Activated CD8-positive, alpha-beta T cell treated with anti-CD3 and anti-CD28 coated beads for 36 hours (primary cell): ENCODE measurements around the gene PROK2. TPM values are rescaled to one million over a fixed set of nuclear protein-coding genes. Genes with fewer than 3 reads are reported as not detected.

Experiments used
- ATAC-seq: fragments of 200-7000 bp; cut with Tn5 transposase; one replicate; pipeline ENCODE4 v1.10.0; 2021; ENCODE audit warnings: mild to moderate bottlenecking, moderate library complexity
- CTCF ChIA-PET: fragments of 350-600 bp; sonication (Branson Sonifier 250); formaldehyde crosslinking; loops from one replicate; lab custom pipeline; 2021; ENCODE audit warnings: antibody characterized with exemption; lab: Charles Lee
- POLR2A ChIA-PET: fragments of 350-600 bp; sonication (Branson Sonifier 250); formaldehyde crosslinking; loops from one replicate; lab custom pipeline; 2021; ENCODE audit warnings: antibody characterized with exemption; lab: Charles Lee
- DNase-seq: peaks from one replicate; pipeline ENCODE4 v3.0.0-alpha.2; 2020
- H3K27ac Mint-ChIP-seq: one replicate; pipeline ENCODE4 v1.8.0; 2021; ENCODE audit warnings: mild to moderate bottlenecking, mixed read lengths
- H3K27me3 Mint-ChIP-seq: one replicate; pipeline ENCODE4 v1.8.0; 2021; ENCODE audit warnings: mixed read lengths
- H3K36me3 Mint-ChIP-seq: one replicate; pipeline ENCODE4 v1.8.0; 2021; ENCODE audit warnings: low read depth, mixed read lengths
- H3K4me1 Mint-ChIP-seq: one replicate; pipeline ENCODE4 v1.8.0; 2021; ENCODE audit warnings: low read depth, mixed read lengths
- H3K4me3 Mint-ChIP-seq: one replicate; pipeline ENCODE4 v1.8.0; 2021; ENCODE audit warnings: mild to moderate bottlenecking, moderate library complexity, mixed read lengths
- H3K9me3 Mint-ChIP-seq: one replicate; pipeline ENCODE4 v1.8.0; 2021; ENCODE audit warnings: mixed read lengths
- intact Hi-C: fragments of 100-400 bp; cut with micrococcal nuclease; formaldehyde crosslinking; loops from one replicate; pipeline ENCODE4 v1.10.0; 2022
- total RNA-seq, 2 experiments: library from RNA; stranded (reverse); gene quantifications; one replicate each; pipeline ENCODE4 v1.2.3, GENCODE V29; 2021
- TF ChIP-seq, protein P1 (sequence below): fragments of 200-600 bp; IDR thresholded peaks from one replicate; pipeline ENCODE4 v1.8.0; 2022; ENCODE audit warnings: antibody characterized with exemption, mild to moderate bottlenecking

Gene PROK2
- total RNA-seq, 2 experiments from 2014 or later = 0.27 to 0.34 TPM

DNA sequence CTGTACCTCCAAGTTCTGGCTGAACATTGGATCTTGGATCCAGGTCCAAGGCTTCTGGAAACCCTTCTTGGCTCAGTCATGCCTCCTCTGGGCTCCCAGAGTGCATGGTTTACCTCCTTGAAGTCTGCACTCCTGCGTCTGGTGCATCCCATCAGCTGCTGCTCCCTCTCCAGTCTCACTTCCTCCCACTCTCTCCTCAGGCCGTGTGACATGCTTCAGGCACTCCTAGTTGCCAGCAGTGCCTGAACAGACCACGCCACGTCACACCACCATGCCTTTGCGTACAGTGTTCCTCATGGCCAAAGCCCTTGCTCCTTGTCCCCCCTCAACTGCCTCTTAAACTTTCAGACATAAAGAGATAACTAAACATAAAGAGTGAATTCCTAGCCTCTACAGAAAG lies 25.5 kb downstream of the PROK2 start:
- CTCF ChIA-PET = no interaction called here
- POLR2A ChIA-PET = no interaction called here
- intact Hi-C loops = no loop called here
- no peak for ATAC-seq
- DNase-seq = no peak
- Mint-ChIP-seq H3K9me3 (no peaks in the 10 kb centered on the region), H3K36me3 (no peaks in the 10 kb centered on the region), H3K4me1 (peaks cover 4% of the 10 kb centered on the region), H3K27ac (no peak overlapping the region), H3K4me3 (no peak overlapping the region), H3K27me3 (peaks cover 19% of the 10 kb centered on the region)
- TF ChIP-seq, protein P1, sequence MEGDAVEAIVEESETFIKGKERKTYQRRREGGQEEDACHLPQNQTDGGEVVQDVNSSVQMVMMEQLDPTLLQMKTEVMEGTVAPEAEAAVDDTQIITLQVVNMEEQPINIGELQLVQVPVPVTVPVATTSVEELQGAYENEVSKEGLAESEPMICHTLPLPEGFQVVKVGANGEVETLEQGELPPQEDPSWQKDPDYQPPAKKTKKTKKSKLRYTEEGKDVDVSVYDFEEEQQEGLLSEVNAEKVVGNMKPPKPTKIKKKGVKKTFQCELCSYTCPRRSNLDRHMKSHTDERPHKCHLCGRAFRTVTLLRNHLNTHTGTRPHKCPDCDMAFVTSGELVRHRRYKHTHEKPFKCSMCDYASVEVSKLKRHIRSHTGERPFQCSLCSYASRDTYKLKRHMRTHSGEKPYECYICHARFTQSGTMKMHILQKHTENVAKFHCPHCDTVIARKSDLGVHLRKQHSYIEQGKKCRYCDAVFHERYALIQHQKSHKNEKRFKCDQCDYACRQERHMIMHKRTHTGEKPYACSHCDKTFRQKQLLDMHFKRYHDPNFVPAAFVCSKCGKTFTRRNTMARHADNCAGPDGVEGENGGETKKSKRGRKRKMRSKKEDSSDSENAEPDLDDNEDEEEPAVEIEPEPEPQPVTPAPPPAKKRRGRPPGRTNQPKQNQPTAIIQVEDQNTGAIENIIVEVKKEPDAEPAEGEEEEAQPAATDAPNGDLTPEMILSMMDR = no peak

DNA sequence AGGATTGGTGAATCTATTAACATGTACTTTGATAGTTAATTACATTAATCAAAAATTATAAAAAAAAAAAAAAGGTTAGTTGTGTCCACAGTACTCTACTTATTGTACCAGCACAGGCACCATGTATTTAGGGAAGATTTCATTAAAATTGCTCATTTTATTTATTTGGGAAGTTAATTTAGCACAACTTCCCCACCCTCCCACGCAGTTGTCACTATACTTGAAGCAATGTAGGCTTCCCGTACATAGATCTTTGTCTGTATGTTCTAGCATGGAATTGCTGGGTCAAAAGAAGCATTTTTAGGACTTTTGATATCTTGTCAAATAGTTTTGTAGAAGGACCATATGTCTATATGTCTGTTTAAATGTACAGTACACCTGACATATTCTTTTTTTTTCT lies 26.9 kb downstream of the PROK2 start:
- DNase-seq (no peak), ATAC-seq (no peak)
- TF ChIP-seq, protein P1 = no peak
- intact Hi-C loops = no loop called here
- H3K9me3 Mint-ChIP-seq = no peaks in the 10 kb centered on the region
- H3K4me1 Mint-ChIP-seq = peaks cover 4% of the 10 kb centered on the region
- H3K4me3 Mint-ChIP-seq = no peak overlapping the region
- no peak overlapping the region for H3K27ac Mint-ChIP-seq
- ChIA-PET CTCF (interaction anchor here (1.3 to 1.5 kb wide), 2 partner anchors 28 to 47 kb away, joined by 3 to 4 read pairs; no protein-coding TSS in a partner anchor), POLR2A (no interaction called here)
- H3K36me3 Mint-ChIP-seq = no peaks in the 10 kb centered on the region
- H3K27me3 Mint-ChIP-seq = peaks cover 20% of the 10 kb centered on the region

DNA sequence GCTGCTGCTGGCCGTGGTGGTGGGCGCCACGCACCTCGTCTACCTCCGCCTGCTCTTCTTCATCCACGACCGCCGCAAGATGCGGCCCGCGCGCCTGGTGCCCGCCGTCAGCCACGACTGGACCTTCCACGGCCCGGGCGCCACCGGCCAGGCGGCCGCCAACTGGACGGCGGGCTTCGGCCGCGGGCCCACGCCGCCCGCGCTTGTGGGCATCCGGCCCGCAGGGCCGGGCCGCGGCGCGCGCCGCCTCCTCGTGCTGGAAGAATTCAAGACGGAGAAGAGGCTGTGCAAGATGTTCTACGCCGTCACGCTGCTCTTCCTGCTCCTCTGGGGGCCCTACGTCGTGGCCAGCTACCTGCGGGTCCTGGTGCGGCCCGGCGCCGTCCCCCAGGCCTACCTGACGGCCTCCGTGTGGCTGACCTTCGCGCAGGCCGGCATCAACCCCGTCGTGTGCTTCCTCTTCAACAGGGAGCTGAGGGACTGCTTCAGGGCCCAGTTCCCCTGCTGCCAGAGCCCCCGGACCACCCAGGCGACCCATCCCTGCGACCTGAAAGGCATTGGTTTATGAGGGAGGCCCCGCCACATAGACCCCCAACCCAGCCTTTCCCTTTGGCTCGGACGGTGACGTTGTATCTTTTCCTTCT lies 30.2 kb downstream of the PROK2 start:
- Mint-ChIP-seq H3K9me3 (no peaks in the 10 kb centered on the region), H3K36me3 (no peaks in the 10 kb centered on the region), H3K4me1 (peaks cover 7% of the 10 kb centered on the region), H3K27ac (no peak overlapping the region), H3K27me3 (peaks cover 40% of the 10 kb centered on the region), H3K4me3 (peak overlapping the region; percentile 62)
- TF ChIP-seq, protein P1 = no peak
- POLR2A ChIA-PET = interaction anchor here (0.5 kb wide), 1 partner anchor 348 kb away, joined by 3 read pairs; no protein-coding TSS in a partner anchor
- CTCF ChIA-PET = interaction anchor here (1.1 kb wide), 2 partner anchors 43 to 120 kb away, joined by 3 read pairs; no protein-coding TSS in a partner anchor
- no peak for ATAC-seq
- intact Hi-C loops = no loop called here
- no peak for DNase-seq

DNA sequence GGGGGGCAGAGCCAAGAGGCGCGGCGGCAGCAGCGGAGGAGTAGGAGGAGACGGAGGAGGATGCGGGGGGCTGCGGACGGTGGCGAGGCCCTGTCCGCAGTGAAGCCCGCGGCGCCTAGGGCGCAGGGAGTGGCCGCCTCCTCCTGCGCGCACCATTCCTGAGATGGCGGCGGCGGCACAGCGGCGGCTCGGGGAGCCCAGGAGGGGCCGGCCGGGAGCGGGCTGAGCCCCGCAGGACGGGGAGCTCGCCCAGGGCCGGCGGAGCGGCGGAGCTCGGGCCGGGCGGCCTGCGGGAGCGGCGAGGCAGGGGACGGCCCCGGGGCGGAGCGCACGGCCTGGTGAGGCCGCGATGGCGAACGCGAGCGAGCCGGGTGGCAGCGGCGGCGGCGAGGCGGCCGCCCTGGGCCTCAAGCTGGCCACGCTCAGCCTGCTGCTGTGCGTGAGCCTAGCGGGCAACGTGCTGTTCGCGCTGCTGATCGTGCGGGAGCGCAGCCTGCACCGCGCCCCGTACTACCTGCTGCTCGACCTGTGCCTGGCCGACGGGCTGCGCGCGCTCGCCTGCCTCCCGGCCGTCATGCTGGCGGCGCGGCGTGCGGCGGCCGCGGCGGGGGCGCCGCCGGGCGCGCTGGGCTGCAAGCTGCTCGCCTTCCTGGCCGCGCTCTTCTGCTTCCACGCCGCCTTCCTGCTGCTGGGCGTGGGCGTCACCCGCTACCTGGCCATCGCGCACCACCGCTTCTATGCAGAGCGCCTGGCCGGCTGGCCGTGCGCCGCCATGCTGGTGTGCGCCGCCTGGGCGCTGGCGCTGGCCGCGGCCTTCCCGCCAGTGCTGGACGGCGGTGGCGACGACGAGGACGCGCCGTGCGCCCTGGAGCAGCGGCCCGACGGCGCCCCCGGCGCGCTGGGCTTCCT lies 31.0 kb downstream of the PROK2 start, which contains the start of gene GPR27:
TSS of gene GPR27 (plus strand) at position 155 of the 909 bp plus-strand sequence. CDS start at position 350, 195 bp downstream.
- ATAC-seq (peak; percentile 67), DNase-seq (peak; percentile 28)
- H3K4me1 Mint-ChIP-seq = peaks cover 7% of the 10 kb centered on the region
- peaks cover 38% of the 10 kb centered on the region for H3K27me3 Mint-ChIP-seq
- H3K36me3 Mint-ChIP-seq = no peaks in the 10 kb centered on the region
- peak within 1 kb of the TSS; percentile 62 for H3K4me3 Mint-ChIP-seq
- TF ChIP-seq, protein P1 = no peak
- H3K9me3 Mint-ChIP-seq = no peaks in the 10 kb centered on the region
- ChIA-PET CTCF (interaction anchor here (1.0 to 1.1 kb wide), 3 partner anchors 25 to 121 kb away, joined by 3 to 4 read pairs (median 3); no protein-coding TSS in a partner anchor), POLR2A (interaction anchor here (0.5 kb wide), 1 partner anchor 348 kb away, joined by 3 read pairs; no protein-coding TSS in a partner anchor)
- H3K27ac Mint-ChIP-seq = no peak within 1 kb of the TSS
- intact Hi-C loops = no loop called here
